Erythroblast (primary cell): ENCODE measurements around the gene CATSPERD.

Source experiments
- GATA1 ChIP-seq: IDR thresholded peaks from 2 replicates; pipeline ENCODE4 v1.6.1; 2011; ENCODE audit warnings: low read depth, mild to moderate bottlenecking, control low read depth, low read length, moderate library complexity
- POLR2A ChIP-seq: IDR thresholded peaks from 2 replicates; pipeline ENCODE4 v1.6.1; 2011; ENCODE audit warnings: mild to moderate bottlenecking, low read length

DNA sequence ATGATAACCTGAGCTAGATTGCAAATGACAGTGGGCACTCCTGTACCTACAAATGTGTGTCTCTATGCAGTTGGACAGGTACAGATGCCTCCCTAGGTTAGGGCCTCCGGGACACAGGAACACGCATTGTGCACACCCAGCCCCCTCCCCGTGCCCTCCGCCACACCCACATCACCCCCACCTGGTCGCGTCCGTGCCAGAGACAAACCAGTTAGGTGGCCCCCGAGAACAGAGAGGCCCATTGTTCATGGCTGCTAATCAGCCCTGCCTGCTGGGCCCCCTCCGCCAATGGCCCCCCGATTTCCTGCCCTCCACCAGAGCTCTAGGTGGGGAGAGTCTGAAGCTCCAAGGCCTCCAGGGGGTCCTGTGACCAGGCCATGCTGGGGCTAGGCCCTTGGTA is 98.2 kb downstream of the CATSPERD start:
- TF ChIP-seq POLR2A: no peak
- no peak for TF ChIP-seq GATA1
